ENCODE measurements around the gene HLA-C.
A peak's percentile ranks its signal among the peaks of the same experiment; 100 is the strongest.
"Not testable (repeated sequence)": the region's sequence is repeated elsewhere in the genome, so short reads cannot be mapped to it uniquely, and the experiment has no call there.

HLA-C gene

DNA sequence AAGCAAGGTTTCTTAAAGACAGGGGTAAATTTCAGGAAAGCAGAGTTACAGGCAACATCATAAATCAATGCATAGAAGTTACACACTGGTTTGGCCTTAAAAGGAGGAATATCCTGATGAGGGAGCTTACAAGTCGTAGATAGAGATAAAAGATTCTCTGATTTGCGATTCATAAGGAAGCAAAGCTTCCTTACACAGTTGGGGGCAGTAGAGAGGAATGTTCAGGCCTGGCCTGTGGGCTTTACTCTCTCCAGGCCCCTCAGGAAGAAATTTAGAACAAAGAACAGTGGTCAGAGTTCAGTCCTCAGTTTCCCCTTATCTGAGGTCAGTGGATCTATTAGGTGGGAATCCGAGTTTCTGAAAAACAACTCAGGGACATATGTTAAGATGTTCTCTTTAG lies 19.3 kb downstream of the HLA-C start:
- Mint-ChIP-seq H3K4me3 (no peak overlapping the region), H3K9me3 (peaks cover 12% of the 10 kb centered on the region), H3K4me1 (no peaks in the 10 kb centered on the region), H3K36me3 (no peaks in the 10 kb centered on the region), H3K27ac (no peak overlapping the region)
- ATAC-seq (no peak), DNase-seq (ENCODE audit: low spot score in 2 of 2) (no peak)

DNA sequence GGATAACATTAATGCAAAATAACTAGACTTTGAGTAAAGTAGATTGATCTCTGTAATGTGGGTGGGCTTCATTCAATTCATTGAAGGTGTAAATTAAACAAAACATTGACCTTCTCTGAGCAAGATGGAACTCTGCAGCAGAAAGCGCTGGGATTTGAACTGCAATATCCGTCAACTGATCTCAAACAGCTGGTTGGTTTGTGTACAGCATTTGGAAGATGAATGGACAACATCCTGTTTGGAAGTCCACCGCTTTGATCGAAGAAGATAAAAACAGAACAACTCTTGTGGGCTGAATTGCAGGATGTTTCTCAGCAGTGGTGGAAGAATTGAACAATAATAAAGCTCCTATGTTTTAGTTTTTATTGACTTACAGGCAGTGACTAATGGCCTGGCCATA lies 20.6 kb downstream of the HLA-C start:
- Mint-ChIP-seq H3K27ac (no peak overlapping the region), H3K4me1 (no peaks in the 10 kb centered on the region), H3K4me3 (no peak overlapping the region), H3K36me3 (no peaks in the 10 kb centered on the region), H3K9me3 (peaks cover 24% of the 10 kb centered on the region)
- no peak for ATAC-seq
- no peak for DNase-seq (ENCODE audit: low spot score in 2 of 2)

GRCh38 chr6:31249184-31249583 lies 22.7 kb downstream of the HLA-C start:
- no peak overlapping the region for H3K27ac Mint-ChIP-seq
- peaks cover 24% of the 10 kb centered on the region for H3K9me3 Mint-ChIP-seq
- ATAC-seq (no peak), DNase-seq (ENCODE audit: low spot score in 2 of 2) (no peak)
- no peak overlapping the region for H3K4me3 Mint-ChIP-seq
- no peaks in the 10 kb centered on the region for H3K4me1 Mint-ChIP-seq
- no peaks in the 10 kb centered on the region for H3K36me3 Mint-ChIP-seq

DNA sequence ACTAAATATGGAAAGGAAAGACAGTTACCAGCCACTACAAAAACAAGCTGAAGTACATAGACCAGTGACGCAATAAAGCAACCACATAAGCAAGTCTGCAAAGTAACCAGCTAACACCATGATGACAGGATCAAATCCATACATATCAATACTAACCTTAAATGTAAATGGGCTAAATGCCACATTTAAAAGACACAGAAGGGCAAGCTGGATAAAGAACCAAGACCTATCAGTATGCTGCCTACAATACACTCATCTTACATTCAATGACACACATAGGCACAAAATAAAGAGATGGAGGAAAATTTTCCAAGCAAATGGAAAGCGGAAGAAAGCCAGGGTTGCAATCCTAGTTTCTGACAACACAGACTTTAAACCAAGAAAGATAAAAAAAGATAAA lies 24.1 kb downstream of the HLA-C start:
- peaks cover 24% of the 10 kb centered on the region for H3K9me3 Mint-ChIP-seq
- H3K4me1 Mint-ChIP-seq = no peaks in the 10 kb centered on the region
- no peak overlapping the region for H3K4me3 Mint-ChIP-seq
- H3K27ac Mint-ChIP-seq = no peak overlapping the region
- H3K36me3 Mint-ChIP-seq = no peaks in the 10 kb centered on the region
- DNase-seq (ENCODE audit: low spot score in 2 of 2) = no peak
- ATAC-seq = no peak

- no peak overlapping the region for H3K27ac Mint-ChIP-seq
- H3K36me3 Mint-ChIP-seq = no peaks in the 10 kb centered on the region
- ATAC-seq (no peak), DNase-seq (ENCODE audit: low spot score in 2 of 2) (no peak)
- H3K4me3 Mint-ChIP-seq = no peak overlapping the region
- no peaks in the 10 kb centered on the region for H3K4me1 Mint-ChIP-seq
- H3K9me3 Mint-ChIP-seq = peaks cover 24% of the 10 kb centered on the region
Measured at GRCh38 chr6:31246051-31246521, 25.8 kb downstream of the HLA-C start.

- H3K4me3 Mint-ChIP-seq = no peak overlapping the region
- ATAC-seq = no peak
- no peak overlapping the region for H3K27ac Mint-ChIP-seq
Measured at GRCh38 chr6:31243508-31243907, 28.4 kb downstream of the HLA-C start.

GRCh38 chr6:31239854-31240253 lies 32.0 kb downstream of the HLA-C start:
- no peak for ATAC-seq
- no peaks in the 10 kb centered on the region for H3K9me3 Mint-ChIP-seq
- no peaks in the 10 kb centered on the region for H3K36me3 Mint-ChIP-seq
- no peak for DNase-seq (ENCODE audit: low spot score in 2 of 2)
- no peaks in the 10 kb centered on the region for H3K4me1 Mint-ChIP-seq
- H3K4me3 Mint-ChIP-seq = no peak overlapping the region
- no peak overlapping the region for H3K27ac Mint-ChIP-seq

More at GRCh38 chr6:31243508-31243907, 28.4 kb downstream of the HLA-C start:
- Mint-ChIP-seq H3K9me3 (peaks cover 18% of the 10 kb centered on the region), H3K4me1 (no peaks in the 10 kb centered on the region), H3K36me3 (no peaks in the 10 kb centered on the region)
- DNase-seq (ENCODE audit: low spot score in 2 of 2) = no peak

DNA sequence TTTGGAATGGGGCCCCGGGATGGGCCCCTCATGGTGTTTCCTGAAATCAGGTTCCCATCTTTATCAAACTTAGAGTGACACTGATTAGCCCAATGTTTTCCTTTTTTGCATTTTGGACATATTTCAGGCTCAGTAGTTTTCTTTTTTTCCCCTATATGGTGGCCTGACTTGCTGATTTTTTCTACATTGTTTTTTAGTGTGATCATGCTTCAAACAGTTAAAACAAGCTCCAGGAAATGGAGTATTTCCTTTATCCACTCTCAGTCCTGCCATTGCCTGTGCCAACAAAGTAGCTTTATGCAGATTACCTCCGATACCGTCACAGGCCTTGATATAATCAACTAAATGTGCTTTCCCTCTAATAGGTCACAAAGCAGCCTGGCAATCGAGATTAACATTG lies 37.8 kb downstream of the HLA-C start:
- H3K4me3 Mint-ChIP-seq; ATAC-seq; H3K27ac Mint-ChIP-seq; H3K36me3 Mint-ChIP-seq; H3K4me1 Mint-ChIP-seq; DNase-seq (ENCODE audit: low spot score in 2 of 2); H3K9me3 Mint-ChIP-seq: not testable (repeated sequence)

DNA sequence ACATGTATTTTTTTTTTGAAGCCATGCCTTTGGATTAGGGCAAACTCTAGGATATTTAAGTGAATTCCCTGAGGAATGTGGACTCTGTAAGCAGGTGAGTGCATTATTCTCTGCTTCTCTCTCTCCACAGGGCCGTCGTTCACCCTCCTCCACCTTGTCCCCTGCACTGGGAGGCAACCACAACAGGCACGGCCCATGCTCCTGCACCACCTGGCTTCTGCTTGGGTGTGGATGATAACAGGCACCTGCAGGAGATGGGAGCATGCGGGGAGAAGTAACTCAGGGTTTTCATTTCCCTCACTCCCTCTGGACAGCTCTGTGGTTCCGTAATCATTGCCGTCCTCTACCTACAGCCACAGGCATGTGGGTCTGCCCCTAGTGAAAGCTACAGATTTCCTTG lies 43.4 kb downstream of the HLA-C start:
- H3K4me1 Mint-ChIP-seq = peaks cover 6% of the 10 kb centered on the region
- DNase-seq (ENCODE audit: low spot score in 2 of 2) (no peak), ATAC-seq (no peak)
- H3K9me3 Mint-ChIP-seq = no peaks in the 10 kb centered on the region
- H3K27ac Mint-ChIP-seq = no peak overlapping the region
- H3K4me3 Mint-ChIP-seq = no peak overlapping the region
- H3K36me3 Mint-ChIP-seq = no peaks in the 10 kb centered on the region

DNA sequence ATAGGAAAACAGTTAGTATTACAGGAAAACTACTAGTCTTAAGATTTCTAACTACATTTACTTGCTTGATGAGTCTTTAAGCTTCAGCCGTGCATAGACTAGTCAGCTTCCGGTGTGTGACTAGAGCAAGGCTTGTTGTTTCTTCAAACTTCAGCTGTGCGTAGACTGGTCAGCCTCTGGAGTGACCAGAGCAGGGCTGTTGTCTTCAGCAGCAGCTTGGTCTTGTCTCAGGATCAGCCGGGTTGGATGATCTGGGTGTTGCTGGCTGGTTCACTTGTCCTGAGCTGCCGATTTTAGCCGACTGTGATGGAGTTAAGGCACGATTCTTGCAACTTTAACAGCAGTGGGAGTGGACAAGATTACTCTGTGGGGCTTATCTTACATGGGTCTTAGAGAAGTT lies 44.7 kb downstream of the HLA-C start:
- no peak overlapping the region for H3K27ac Mint-ChIP-seq
- no peak for ATAC-seq
- H3K36me3 Mint-ChIP-seq = no peaks in the 10 kb centered on the region
- H3K4me1 Mint-ChIP-seq = peaks cover 6% of the 10 kb centered on the region
- no peak overlapping the region for H3K4me3 Mint-ChIP-seq
- no peak for DNase-seq (ENCODE audit: low spot score in 2 of 2)
- H3K9me3 Mint-ChIP-seq = no peaks in the 10 kb centered on the region

DNA sequence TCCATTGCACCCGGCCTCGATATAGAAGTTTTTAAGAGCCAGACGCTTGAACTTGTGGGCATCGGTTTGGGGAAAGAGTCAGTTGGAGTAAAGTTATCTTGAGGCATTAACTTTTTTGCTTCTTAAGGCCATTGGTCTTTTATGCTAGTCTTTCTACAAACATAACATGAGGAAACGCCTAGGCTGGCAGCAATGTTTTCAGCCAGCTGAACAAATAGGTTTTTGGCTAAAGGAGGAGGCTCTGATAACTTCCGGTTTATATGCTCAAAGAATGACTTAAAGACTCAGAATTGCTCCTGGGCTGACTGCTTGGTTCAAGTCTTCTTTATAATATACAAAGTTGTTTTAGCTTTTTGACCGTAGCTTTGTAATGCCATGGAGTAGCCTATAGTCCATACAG lies 46.2 kb downstream of the HLA-C start:
- Mint-ChIP-seq H3K36me3 (no peaks in the 10 kb centered on the region), H3K4me1 (peaks cover 6% of the 10 kb centered on the region), H3K27ac (no peak overlapping the region), H3K4me3 (no peak overlapping the region), H3K9me3 (no peaks in the 10 kb centered on the region)
- ATAC-seq (no peak), DNase-seq (ENCODE audit: low spot score in 2 of 2) (no peak)

DNA sequence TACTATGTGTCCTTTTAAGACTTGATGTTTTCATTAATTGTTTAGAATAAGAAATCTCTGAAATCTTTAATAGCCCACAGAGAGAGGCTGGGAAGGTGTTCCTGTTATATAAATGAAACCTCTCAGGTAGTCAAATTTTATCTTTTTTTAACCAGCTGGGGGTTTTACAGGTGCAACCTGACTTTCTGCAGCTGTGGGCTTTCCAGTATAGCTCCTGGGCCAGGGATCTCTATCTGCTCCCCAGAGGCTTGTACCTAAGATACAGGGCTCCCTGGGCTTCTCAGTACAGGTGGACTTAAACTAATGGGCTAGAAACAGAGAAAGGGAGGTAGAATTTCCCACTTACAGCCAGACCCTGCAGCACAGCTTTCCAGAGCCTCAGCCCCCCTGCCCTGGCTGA lies 49.4 kb downstream of the HLA-C start:
- ATAC-seq (no peak), DNase-seq (ENCODE audit: low spot score in 2 of 2) (no peak)
- Mint-ChIP-seq H3K4me1 (no peaks in the 10 kb centered on the region), H3K27ac (peak overlapping the region; percentile 26), H3K4me3 (no peak overlapping the region), H3K9me3 (no peaks in the 10 kb centered on the region), H3K36me3 (no peaks in the 10 kb centered on the region)

Measured in stimulated activated effector memory CD8-positive, alpha-beta T cell treated with anti-CD3 and anti-CD28 coated beads, Interleukin-12 subunit alpha, Interleukin-12 subunit beta, amount 100 ng/mL, for 72 hours (primary cell).